Measurements from ENCODE around the gene SORCS2. TPM values are rescaled to one million over a fixed set of nuclear protein-coding genes. Genes with fewer than 3 reads are reported as not detected.

SORCS2 gene
- polyA plus RNA-seq, 1 donor from 2014 or later = 1.0 TPM

- H3K27ac ChIP-seq (ENCODE audit: low read length) = no peak overlapping the region
- no peak for TF ChIP-seq REST (IDR thresholded peaks at IDR 0.05; ENCODE audit: borderline replicate concordance)
- TF ChIP-seq TAF1 (IDR thresholded peaks at IDR 0.05; ENCODE audit: low read depth) = no peak
- TF ChIP-seq MXI1 (conservative IDR thresholded peaks at IDR 0.05; ENCODE audit: poor library complexity, severe bottlenecking) = no peak
- TF ChIP-seq, protein P1, sequence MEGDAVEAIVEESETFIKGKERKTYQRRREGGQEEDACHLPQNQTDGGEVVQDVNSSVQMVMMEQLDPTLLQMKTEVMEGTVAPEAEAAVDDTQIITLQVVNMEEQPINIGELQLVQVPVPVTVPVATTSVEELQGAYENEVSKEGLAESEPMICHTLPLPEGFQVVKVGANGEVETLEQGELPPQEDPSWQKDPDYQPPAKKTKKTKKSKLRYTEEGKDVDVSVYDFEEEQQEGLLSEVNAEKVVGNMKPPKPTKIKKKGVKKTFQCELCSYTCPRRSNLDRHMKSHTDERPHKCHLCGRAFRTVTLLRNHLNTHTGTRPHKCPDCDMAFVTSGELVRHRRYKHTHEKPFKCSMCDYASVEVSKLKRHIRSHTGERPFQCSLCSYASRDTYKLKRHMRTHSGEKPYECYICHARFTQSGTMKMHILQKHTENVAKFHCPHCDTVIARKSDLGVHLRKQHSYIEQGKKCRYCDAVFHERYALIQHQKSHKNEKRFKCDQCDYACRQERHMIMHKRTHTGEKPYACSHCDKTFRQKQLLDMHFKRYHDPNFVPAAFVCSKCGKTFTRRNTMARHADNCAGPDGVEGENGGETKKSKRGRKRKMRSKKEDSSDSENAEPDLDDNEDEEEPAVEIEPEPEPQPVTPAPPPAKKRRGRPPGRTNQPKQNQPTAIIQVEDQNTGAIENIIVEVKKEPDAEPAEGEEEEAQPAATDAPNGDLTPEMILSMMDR (IDR thresholded peaks at IDR 0.05; ENCODE audit: poor library complexity, severe bottlenecking) = no peak
- TF ChIP-seq POLR2AphosphoS5 (IDR thresholded peaks at IDR 0.05) = no peak
- TF ChIP-seq SMC3 (conservative IDR thresholded peaks at IDR 0.05; ENCODE audit: poor library complexity) = no peak
- TF ChIP-seq RAD21 (conservative IDR thresholded peaks at IDR 0.05) = no peak
- TF ChIP-seq EZH2 (IDR thresholded peaks at IDR 0.05; ENCODE audit: borderline replicate concordance, insufficient read depth, low read length, poor library complexity, severe bottlenecking) = no peak
- no peak for TF ChIP-seq EP300 (conservative IDR thresholded peaks at IDR 0.05; ENCODE audit: poor library complexity, severe bottlenecking)
- no peaks in the 10 kb centered on the region for H3K36me3 ChIP-seq (ENCODE audit: insufficient read depth, low read length)
Observed at GRCh38 chr4:7771541-7772507, 579.5 kb downstream of the SORCS2 start.

DNA sequence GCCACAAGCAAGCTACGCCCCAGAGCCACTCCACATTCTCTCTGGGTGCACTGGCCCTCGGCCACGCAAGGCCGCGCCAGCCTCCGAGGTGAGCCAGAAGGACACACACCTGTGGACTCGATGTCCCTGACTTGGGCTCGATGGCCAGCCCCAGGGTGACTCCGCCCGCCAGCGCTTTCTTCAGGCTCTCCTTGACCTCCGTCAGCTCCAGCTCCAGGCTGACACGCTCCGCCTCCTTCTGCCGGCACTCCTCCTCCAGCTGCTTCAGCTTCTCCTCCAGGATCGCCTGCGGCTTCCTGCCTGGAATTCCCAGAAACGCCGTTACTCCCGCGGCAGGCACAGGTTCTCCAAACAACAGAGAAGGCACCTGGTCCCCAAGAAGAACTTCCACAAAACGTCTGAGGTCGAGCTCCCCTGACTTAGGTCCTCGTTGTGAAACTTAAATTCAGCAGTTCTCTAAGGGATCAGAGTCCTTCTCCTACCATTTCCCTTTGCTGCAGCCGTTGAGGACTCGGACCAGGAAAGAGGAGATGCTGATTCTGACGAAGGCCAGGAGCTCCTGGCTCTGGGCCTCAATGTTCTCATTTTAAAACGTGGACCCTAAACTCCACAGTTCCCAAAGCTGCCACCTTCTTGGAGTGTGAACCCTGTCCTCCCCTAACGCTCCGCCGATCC is 580.5 kb downstream of the SORCS2 start:
- TF ChIP-seq REST (IDR thresholded peaks at IDR 0.05; ENCODE audit: borderline replicate concordance) = no peak
- no peak for TF ChIP-seq SMC3 (conservative IDR thresholded peaks at IDR 0.05; ENCODE audit: poor library complexity)
- TF ChIP-seq, protein P1 (IDR thresholded peaks at IDR 0.05; ENCODE audit: poor library complexity, severe bottlenecking) = no peak
- no peak for TF ChIP-seq TAF1 (IDR thresholded peaks at IDR 0.05; ENCODE audit: low read depth)
- no peak for TF ChIP-seq EP300 (conservative IDR thresholded peaks at IDR 0.05; ENCODE audit: poor library complexity, severe bottlenecking)
- TF ChIP-seq RAD21 (conservative IDR thresholded peaks at IDR 0.05) = no peak
- no peak for TF ChIP-seq POLR2AphosphoS5 (IDR thresholded peaks at IDR 0.05)
- no peak for TF ChIP-seq EZH2 (IDR thresholded peaks at IDR 0.05; ENCODE audit: borderline replicate concordance, insufficient read depth, low read length, poor library complexity, severe bottlenecking)
- TF ChIP-seq MXI1 (conservative IDR thresholded peaks at IDR 0.05; ENCODE audit: poor library complexity, severe bottlenecking) = no peak
- Histone ChIP-seq H3K9ac (ENCODE audit: low read length) (no peak overlapping the region), H3F3A (ENCODE audit: insufficient read depth, low read length, poor library complexity, severe bottlenecking) (no peaks in the 10 kb centered on the region), H3K36me3 (ENCODE audit: insufficient read depth, low read length) (no peaks in the 10 kb centered on the region), H3K79me2 (replicated peaks; ENCODE audit: insufficient read depth, low read length) (no peaks in the 10 kb centered on the region), H3K9me3 (ENCODE audit: low read length) (no peaks in the 10 kb centered on the region), H3K27ac (ENCODE audit: low read length) (no peak overlapping the region), H2AFZ (ENCODE audit: low read depth, low read length) (no peak overlapping the region), H3K4me2 (ENCODE audit: low read length) (no peak overlapping the region), H4K20me1 (ENCODE audit: insufficient read depth) (no peaks in the 10 kb centered on the region), H3K4me3 (ENCODE audit: low read length) (no peak overlapping the region), H3K9me2 (ENCODE audit: insufficient read depth, low read length) (no peaks in the 10 kb centered on the region), H3K27me3 (ENCODE audit: insufficient read depth, low read depth, low read length) (no peaks in the 10 kb centered on the region)

More at GRCh38 chr4:7771541-7772507, 579.5 kb downstream of the SORCS2 start:
- no peak overlapping the region for H2AFZ ChIP-seq (ENCODE audit: low read depth, low read length)
- no peaks in the 10 kb centered on the region for H3K79me2 ChIP-seq (replicated peaks; ENCODE audit: insufficient read depth, low read length)
- no peak overlapping the region for H3K4me2 ChIP-seq (ENCODE audit: low read length)
- H3K9me3 ChIP-seq (ENCODE audit: low read length) = no peaks in the 10 kb centered on the region
- H3K9ac ChIP-seq (ENCODE audit: low read length) = no peak overlapping the region
- no peaks in the 10 kb centered on the region for H3K27me3 ChIP-seq (ENCODE audit: insufficient read depth, low read depth, low read length)
- H3K4me3 ChIP-seq (ENCODE audit: low read length) = no peak overlapping the region
- H3K9me2 ChIP-seq (ENCODE audit: insufficient read depth, low read length) = no peaks in the 10 kb centered on the region
- no peaks in the 10 kb centered on the region for H4K20me1 ChIP-seq (ENCODE audit: insufficient read depth)
- no peaks in the 10 kb centered on the region for H3F3A ChIP-seq (ENCODE audit: insufficient read depth, low read length, poor library complexity, severe bottlenecking)

Data from neural cell (in vitro differentiated cells).